Breast epithelium (tissue), 4 donors: ENCODE data around the gene PDCD11. TPM values are rescaled to one million over a fixed set of nuclear protein-coding genes. Genes with fewer than 3 reads are reported as not detected.

Source experiments
- DNase-seq, 2 donors: peaks; one replicate each; pipeline ENCODE4 v3.0.0-alpha.2; 2019; ENCODE audit warnings: low spot score in 2 of 2
- H3K27ac ChIP-seq, 2 donors: fragments of 200-600 bp; sonication (generic) in 1 of 2; one replicate each; pipeline ENCODE4 v1.5.1; 2016 to 2019; ENCODE audit warnings: mild to moderate bottlenecking in 1 of 2
- H3K27me3 ChIP-seq, 2 donors: fragments of 200-600 bp; sonication (generic) in 1 of 2; one replicate each; pipeline versions ENCODE4 v1.5.1 to v1.6.0; 2017 to 2019; ENCODE audit warnings: control low read depth in 1 of 2, mild to moderate bottlenecking in 1 of 2
- H3K36me3 ChIP-seq: fragments of 200-600 bp; one replicate; pipeline ENCODE4 v1.5.1; 2019
- H3K4me1 ChIP-seq, 2 donors: fragments of 200-600 bp; sonication (generic); one replicate each; pipeline ENCODE4 v1.5.1; 2016 to 2019; ENCODE audit warnings: control low read depth in 1 of 2
- H3K4me3 ChIP-seq, 3 donors: fragments of 200-600 bp; sonication (generic); 1 replicate in 2 of 3; 2 replicates in 1 of 3; pipeline ENCODE4 v1.5.1; 2016 to 2019; ENCODE audit warnings: mild to moderate bottlenecking in 3 of 3, moderate library complexity in 2 of 3
- H3K9me3 ChIP-seq, 2 donors: fragments of 200-600 bp; sonication (generic) in 1 of 2; one replicate each; pipeline ENCODE4 v1.5.1; 2016 to 2019; ENCODE audit warnings: control low read depth in 1 of 2
- CTCF ChIP-seq, 3 donors: fragments of 450-650 bp; IDR thresholded peaks; one replicate each; pipeline ENCODE4 v1.5.1; 2016 to 2017; ENCODE audit warnings: antibody characterized with exemption in 3 of 3, mild to moderate bottlenecking in 3 of 3, moderate library complexity in 3 of 3
- POLR2A ChIP-seq: fragments of 450-650 bp; IDR thresholded peaks from one replicate; pipeline ENCODE4 v1.6.1; 2016; ENCODE audit warnings: antibody characterized with exemption, mild to moderate bottlenecking, moderate library complexity
- POLR2AphosphoS5 ChIP-seq, 3 donors: sonication (generic); formaldehyde crosslinking; IDR thresholded peaks; one replicate each; pipeline ENCODE4 v1.6.1; 2017; ENCODE audit warnings: antibody characterized with exemption in 3 of 3
- intact Hi-C: fragments of 100-400 bp; cut with DNase I; formaldehyde crosslinking; loops from one replicate; pipeline ENCODE4 v1.15.1; 2023; ENCODE audit warnings: low total_unique reads
- total RNA-seq, 3 donors: library from RNA; depleted of rRNA; stranded (reverse); fragments of >200 nt; gene quantifications; one replicate each; pipeline ENCODE4 v1.1.0, GENCODE V29; 2016

PDCD11 gene
- total RNA-seq, 3 donors from 2014 or later: 16.2 to 29.1 (median 24.9) TPM

- DNase-seq: no peak
- TF ChIP-seq POLR2A (no peak), POLR2AphosphoS5 (IDR thresholded peaks at IDR 0.05) (no peak), CTCF (IDR thresholded peaks at IDR 0.05) (no peak)
- H3K4me3 ChIP-seq: no peak overlapping the region
- H3K27me3 ChIP-seq: no peaks in the 10 kb centered on the region
- peaks cover 11 to 13% of the 10 kb centered on the region in 2 donors for H3K4me1 ChIP-seq
- peak overlapping the region; percentile 83 to 94 for H3K27ac ChIP-seq
- intact Hi-C loops: no loop called here
- H3K9me3 ChIP-seq: no peaks in the 10 kb centered on the region
- H3K36me3 ChIP-seq: no peaks in the 10 kb centered on the region
Measured at GRCh38 chr10:103444478-103444877, 48.1 kb downstream of the PDCD11 start.

GRCh38 chr10:103445366-103445765, 48.9 kb downstream of the PDCD11 start:
- no peaks in the 10 kb centered on the region for H3K27me3 ChIP-seq
- peaks cover 13 to 17% of the 10 kb centered on the region in 2 donors for H3K4me1 ChIP-seq
- no peaks in the 10 kb centered on the region for H3K9me3 ChIP-seq
- peak overlapping the region; percentile 83 to 94 for H3K27ac ChIP-seq
- H3K4me3 ChIP-seq: no peak overlapping the region
- H3K36me3 ChIP-seq: no peaks in the 10 kb centered on the region
- DNase-seq: no peak
- intact Hi-C loops: no loop called here
- TF ChIP-seq POLR2A (no peak), CTCF (IDR thresholded peaks at IDR 0.05) (no peak), POLR2AphosphoS5 (IDR thresholded peaks at IDR 0.05) (no peak)

GRCh38 chr10:103445767-103446567, 49.5 kb downstream of the PDCD11 start:
- Histone ChIP-seq H3K36me3 (no peaks in the 10 kb centered on the region), H3K27me3 (no peaks in the 10 kb centered on the region), H3K4me3 (no peak overlapping the region), H3K9me3 (no peaks in the 10 kb centered on the region), H3K4me1 (peaks cover 13 to 21% of the 10 kb centered on the region in 2 donors), H3K27ac (peak overlapping the region; percentile 83 to 94)
- TF ChIP-seq POLR2A (no peak), POLR2AphosphoS5 (IDR thresholded peaks at IDR 0.05) (peak in 2 of 3 donors; percentile 65 to 76)
- DNase-seq: peak in 1 of 2 donors; percentile 55
- intact Hi-C loops: no loop called here

- H3K27ac ChIP-seq: peak overlapping the region; percentile 83 to 94
- intact Hi-C loops: no loop called here
- peaks cover 13 to 21% of the 10 kb centered on the region in 2 donors for H3K4me1 ChIP-seq
- DNase-seq: no peak
- no peak overlapping the region for H3K4me3 ChIP-seq
- H3K9me3 ChIP-seq: no peaks in the 10 kb centered on the region
- no peaks in the 10 kb centered on the region for H3K27me3 ChIP-seq
- no peaks in the 10 kb centered on the region for H3K36me3 ChIP-seq
- TF ChIP-seq CTCF (IDR thresholded peaks at IDR 0.05) (no peak), POLR2A (no peak), POLR2AphosphoS5 (IDR thresholded peaks at IDR 0.05) (no peak)
Measured at GRCh38 chr10:103447187-103447586, 50.8 kb downstream of the PDCD11 start.

- no peaks in the 10 kb centered on the region for H3K27me3 ChIP-seq
- H3K4me3 ChIP-seq: peak overlapping the region in 2 of 3 donors; percentile 79 to 91
- intact Hi-C loops: no loop called here
- H3K9me3 ChIP-seq: no peaks in the 10 kb centered on the region
- no peak for DNase-seq
- H3K27ac ChIP-seq: peak overlapping the region; percentile 83 to 97
- no peaks in the 10 kb centered on the region for H3K36me3 ChIP-seq
- H3K4me1 ChIP-seq: peaks cover 16 to 21% of the 10 kb centered on the region in 2 donors
- TF ChIP-seq CTCF (IDR thresholded peaks at IDR 0.05) (no peak), POLR2AphosphoS5 (IDR thresholded peaks at IDR 0.05) (peak in 2 of 3 donors; percentile 35 to 74)
Measured at GRCh38 chr10:103448746-103449145, 52.3 kb downstream of the PDCD11 start.
